HG02798 (cell line): Measurements from ENCODE around the gene LRRC4B.
"Not testable (repeated sequence)": the region's sequence is repeated elsewhere in the genome, so short reads cannot be mapped to it uniquely, and the experiment has no call there.

ENCODE experiments used
- ATAC-seq: cut with Tn5 transposase; IDR thresholded peaks from one replicate; pipeline ENCODE4 v1.9.1; 2021; ENCODE audit warnings: mild to moderate bottlenecking; ENCODE audit not compliant: unreplicated experiment, poor library complexity

Gene LRRC4B

DNA sequence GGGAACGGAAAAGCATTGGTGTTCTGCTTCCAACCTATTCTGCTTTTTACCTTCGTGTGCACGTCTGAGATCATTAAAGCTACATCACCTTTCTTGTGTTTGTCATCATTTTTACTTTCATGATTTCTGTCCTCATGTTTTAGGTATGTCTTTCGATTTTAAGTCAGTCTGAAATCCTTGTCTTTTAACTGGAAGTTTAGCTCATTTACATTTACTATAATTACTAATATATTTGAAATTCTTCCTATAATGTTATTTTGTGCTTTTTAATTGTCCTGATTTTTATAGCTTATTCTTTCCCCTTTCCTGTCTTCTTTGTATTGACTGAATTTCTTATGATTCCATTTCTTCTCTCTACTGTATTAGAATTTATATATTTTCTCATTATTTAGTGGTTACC, 35.3 kb downstream of the LRRC4B start:
- no peak for ATAC-seq

DNA sequence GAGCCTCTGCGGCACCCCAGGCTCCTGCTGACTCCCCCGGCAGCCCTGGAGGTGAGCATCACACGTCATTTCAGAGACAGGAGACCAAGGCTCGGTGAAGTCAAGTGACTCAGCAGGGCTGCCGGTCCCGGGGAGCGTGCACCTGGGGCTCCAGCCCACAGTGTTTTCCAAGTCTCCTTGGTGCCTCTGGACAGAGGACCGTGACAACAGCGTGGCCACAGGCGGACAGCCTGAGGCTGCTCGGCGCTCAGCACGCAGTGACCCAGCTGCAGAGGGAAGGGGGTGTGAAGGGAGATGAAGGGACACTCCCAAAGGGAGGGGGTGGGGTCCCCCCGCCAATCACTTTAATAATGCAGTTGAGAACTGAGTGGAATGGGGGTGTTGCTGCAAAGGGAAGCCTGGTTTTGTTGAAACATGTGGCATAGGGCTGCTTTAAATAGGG, 37.0 kb downstream of the LRRC4B start:
- no peak for ATAC-seq

DNA sequence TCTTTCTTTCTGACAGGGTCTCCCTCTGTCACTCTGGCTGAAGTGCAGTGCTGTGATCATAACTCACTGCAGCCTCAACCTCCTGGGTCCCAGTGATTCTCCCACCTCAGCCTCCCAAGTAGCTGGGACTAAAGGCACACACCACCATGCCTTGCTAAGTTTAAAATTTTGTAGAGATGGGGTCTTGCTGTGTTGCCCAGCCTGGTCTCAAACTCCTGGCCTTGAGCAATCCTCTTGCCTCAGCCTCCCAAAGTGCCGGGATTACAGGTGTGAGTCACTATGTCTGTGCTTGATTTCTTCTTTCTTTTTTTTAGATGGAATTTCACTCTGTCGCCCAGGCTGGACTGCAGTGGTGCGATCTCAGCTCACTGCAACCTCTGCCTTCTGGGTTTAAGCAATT, 40.2 kb downstream of the LRRC4B start:
- not testable (repeated sequence) for ATAC-seq

- no peak for ATAC-seq
These were observed 45.4 kb downstream of the LRRC4B start for GRCh38 chr19:50522881-50523280.

- no peak for ATAC-seq
These were observed 47.3 kb downstream of the LRRC4B start for GRCh38 chr19:50520822-50521465.

- no peak for ATAC-seq
These were observed 49.1 kb downstream of the LRRC4B start for GRCh38 chr19:50519006-50519575.

DNA sequence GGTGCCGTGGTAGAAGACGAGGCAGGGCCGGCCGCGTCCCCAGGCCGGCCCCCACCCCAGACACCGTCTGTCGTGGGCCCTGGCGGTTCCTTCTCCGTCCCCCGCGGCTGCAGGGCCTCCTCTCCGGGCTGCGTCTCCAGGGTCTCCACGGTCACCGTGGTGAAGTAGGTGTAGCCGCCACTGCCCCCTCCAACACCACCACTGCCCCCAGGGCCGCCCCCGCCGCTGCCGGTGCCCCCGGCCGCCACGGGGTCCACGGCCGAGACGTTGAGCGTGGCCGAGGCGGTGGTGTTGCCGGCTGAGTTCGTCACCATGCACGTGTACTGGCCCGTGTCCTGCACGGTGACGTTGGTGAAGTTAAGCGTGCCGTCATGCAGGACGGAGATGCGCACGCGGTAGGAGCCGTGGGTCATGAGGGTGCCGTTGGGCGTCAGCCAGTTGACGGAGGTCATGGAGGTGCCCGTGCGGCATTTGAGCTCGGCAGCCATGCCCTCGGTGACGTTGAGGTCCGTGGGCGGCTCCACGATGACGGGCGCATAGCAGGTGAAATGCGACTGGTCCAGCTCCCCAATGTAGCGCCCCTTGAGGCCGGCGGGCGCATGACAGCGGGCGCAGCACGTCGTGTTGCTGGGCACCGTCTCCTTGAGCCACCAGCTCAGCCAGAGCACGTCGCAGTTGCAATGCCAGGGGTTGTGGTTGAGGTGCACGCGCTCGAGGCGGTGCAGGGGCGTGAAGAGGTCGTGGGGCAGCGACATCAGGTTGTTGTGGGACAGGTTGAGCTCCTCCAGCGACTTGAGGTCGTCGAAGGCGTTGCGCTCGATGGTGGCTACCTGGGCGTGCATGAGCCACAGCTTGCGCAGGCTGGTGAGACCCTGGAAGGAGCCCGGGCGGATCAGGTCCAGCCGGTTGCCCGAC, 49.9 kb downstream of the LRRC4B start:
- ATAC-seq = no peak

DNA sequence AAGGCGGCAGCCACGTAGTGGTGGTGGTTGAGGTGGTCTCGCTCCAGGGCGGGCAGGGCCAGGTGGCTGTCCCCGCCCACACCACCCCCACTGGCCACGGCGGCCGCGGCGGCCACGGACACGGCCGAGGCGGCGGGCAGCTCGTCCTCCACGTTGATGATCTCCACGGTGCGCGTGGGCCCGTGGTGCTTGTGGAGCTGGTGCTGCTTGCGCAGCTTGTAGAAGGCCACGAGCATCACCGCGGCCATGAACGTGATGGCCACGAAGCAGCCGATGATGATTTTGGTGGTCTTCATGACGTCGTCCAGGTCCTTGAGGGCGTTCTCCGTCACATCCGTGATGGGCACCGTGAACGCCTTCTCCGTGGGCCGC, 50.5 kb downstream of the LRRC4B start:
- no peak for ATAC-seq

DNA sequence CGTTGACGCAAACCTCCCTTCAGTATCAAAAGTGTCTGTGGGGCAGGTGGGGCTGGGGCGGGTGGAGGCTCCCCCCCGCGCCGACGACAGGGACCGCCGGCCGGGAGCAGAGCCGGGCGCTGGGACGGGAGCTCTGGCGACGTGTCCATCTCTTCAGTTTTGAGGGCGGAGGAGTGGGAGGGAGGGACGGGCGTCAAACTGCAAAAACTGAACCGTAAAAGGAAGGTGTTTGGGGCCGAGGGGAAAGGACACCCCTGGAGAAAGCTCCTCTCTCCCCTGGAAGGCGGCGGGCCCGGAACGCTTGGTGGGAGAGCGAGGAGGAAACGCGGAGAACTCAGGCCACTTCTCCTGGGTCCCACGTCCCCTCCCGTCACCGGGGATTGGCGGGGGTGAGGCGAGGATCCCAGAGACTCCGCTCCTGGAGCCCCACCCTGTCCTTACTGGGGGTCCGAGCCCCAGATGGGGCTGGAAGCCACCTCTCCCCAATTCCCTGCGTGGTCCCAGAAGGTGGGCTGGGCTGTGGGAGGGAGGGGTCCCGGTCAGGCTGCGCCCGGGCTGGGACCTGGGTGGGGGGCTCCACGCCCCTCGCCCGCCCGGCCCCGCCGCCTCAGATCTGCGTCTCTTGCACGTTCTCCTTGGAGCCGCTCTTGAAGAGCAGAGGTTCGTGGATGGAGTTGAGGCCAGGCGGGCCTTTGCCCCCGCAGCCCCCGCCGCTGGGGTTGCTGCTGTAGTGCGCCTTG, 51.1 kb downstream of the LRRC4B start:
- ATAC-seq = no peak

DNA sequence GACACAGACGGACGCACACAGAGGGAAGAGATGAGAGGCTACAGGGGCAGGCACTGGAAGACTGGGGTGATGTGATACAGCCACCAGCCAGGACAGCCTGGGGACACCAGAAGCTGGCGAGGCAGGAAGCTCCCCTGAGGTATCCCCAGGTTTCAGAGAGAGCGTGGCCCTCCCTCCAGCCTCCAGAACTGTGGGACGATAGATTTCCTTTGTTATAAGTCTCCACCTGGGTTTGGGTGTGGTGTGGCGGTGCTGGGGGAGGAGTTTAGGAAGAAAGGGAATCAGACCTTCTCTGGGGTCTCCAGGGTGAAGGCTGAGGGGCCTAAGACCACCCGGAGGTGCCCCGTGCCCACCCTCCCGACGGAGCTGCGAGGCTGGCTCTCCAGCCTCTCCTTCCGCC, 51.8 kb downstream of the LRRC4B start:
- no peak for ATAC-seq

DNA sequence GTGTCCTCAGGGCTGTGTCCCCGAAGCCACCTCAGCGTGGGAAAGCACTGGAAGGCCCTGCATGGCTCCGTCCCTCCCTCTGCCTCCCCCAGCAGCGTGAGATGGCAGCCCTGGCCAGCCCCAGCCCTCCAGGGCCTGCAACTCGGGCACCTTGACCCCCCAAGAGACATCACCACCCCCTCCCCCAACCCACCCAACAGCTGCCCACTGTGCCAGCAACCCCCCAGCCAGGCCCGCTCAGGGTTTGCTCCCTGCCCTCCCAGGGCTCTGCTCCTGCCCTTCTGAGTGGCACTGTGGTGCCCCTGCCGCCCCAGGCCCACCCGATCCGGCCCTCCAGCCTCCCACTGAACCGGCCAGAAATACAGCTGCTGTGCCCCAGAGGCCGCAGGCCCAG, 53.1 kb downstream of the LRRC4B start:
- no peak for ATAC-seq

DNA sequence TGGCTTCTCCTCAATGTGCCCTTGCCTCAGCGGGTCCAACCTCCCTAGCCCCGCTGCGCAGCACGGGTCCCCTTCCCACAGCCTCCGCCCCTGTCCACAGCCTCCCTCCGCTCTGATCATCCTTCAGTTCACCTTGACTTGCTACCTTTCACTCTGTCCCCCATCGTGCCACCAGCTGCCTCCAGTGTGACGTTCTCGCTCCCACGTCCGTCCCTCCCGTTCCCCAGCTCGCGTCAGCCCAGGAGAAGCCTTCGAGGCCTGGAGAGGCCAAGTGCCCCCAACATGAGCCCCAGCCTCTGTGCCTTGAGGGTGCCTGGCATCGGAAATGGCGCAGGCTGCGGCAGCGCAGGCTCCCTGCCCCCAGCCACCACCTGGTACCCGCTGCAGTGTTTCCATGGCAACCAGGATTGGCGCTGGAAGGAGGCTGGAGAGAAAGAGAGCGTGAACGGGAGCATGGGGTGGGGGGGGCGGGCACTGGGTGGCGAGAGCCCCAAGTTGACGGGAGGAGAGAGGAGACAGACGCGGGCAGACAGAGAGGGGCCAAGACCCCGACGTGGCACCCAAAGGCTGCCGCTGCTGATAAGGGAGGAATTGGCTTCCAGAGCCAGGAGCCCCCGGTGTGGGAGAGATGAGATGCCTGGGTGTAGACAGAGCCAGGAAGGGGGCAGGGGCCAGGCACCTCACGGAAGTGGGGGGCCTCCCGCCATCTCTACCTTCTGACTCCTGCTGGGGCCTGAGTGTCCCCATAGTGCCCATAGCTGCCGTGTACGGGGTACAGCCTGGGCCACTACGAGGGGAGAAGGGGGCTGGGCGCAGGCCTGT, 53.7 kb downstream of the LRRC4B start:
- no peak for ATAC-seq

DNA sequence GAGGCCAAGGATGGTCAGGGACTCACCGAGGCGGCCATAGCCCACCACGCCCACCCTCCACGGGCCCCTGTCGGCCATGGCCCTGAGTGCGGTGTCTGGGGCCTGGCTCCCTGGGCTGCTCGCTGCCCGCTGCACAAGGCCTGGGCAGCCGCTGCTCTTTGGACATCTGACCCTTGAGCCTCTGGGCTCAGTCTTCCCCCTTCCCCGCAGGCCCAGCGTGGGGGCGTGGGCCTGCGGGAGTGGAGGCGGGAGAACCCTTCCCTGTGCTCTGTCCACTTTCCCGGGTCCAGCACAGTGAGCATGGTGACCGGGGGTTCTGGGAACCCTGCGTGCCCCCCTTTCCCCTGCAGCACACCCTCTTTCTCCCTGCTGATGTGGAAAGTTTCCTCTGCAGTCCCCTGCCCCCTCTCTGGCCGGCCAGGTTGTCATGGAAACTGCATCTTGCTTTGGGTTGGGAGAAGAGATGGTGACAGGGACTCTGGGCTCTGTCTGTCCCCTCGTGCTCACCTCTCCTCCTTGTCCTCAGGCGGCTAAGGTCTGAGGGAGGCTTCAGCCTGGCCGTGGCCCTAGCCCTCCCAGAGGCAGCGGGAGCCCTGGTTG, 54.4 kb downstream of the LRRC4B start, which contains the start of gene ASPDH:
ASPDH (minus strand) TSS at position 168 of the 600 bp plus-strand sequence; CDS start at position 78, 90 bp downstream.
- ATAC-seq = no peak

DNA sequence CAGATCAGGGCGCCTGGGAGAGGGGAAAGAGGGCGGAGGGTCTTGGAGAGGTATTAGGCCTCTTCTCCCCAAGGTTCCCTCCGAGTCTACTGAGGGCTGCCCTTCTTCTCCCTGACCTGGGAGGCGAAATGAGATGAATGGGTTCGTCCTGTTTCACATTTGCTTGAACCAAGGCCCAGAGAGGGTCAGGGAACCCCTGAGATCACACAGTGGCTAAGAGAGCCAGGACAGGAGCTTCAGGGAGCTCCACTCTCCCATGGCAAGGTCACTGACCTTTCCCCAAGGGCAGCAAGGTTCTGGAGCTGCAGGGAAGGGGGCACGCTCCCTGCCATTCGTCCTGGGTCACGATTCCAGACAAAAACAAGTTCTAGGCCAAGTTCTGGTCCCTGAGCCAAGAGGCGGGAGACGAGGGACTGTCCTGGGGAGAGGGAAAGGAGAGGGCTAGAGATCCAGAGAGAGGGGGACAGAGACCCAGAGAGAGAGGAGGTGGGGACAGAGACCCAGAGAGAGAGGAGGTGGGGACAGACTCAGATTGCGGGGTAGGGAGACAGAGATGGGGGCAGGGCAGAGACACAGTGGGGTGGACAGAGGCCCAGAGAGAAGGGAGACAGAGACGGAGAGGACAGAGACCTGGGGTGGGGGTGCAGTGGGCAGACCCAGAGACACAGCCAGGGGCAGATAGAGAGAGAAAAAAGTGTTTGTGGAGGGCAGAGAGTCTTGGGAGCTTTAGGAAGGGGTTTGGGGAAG, 55.1 kb downstream of the LRRC4B start:
- ATAC-seq = no peak

GRCh38 chr19:50512112-50512998, 55.9 kb downstream of the LRRC4B start:
- no peak for ATAC-seq

- ATAC-seq = peak; percentile 91
These were observed 57.0 kb downstream of the LRRC4B start, which contains the start of gene JOSD2 for GRCh38 chr19:50511069-50511822. JOSD2 (minus strand) TSS chr19:50511191; CDS start chr19:50510431, 760 bp downstream.

- no peak for ATAC-seq
These were observed 57.6 kb downstream of the LRRC4B start for GRCh38 chr19:50510700-50511068.
